ENCODE data around the gene NKX2-1.

The NKX2-1 gene

GRCh38 chr14:36529062-36529461 lies 9.0 kb upstream of the NKX2-1 start:
- H3K4me3 ChIP-seq (ENCODE audit: low read length): no peak overlapping the region
- DNase-seq (ENCODE audit: low read depth): no peak
- no peak for TF ChIP-seq CTCF (conservative IDR thresholded peaks at IDR 0.05; ENCODE audit: low read length)

GRCh38 chr14:36525746-36526099 lies 5.7 kb upstream of the NKX2-1 start:
- no peak for TF ChIP-seq CTCF (conservative IDR thresholded peaks at IDR 0.05; ENCODE audit: low read length)
- no peak overlapping the region for H3K4me3 ChIP-seq (ENCODE audit: low read length)
- no peak for DNase-seq (ENCODE audit: low read depth)

- TF ChIP-seq CTCF (conservative IDR thresholded peaks at IDR 0.05; ENCODE audit: low read length): peak; percentile 42
- DNase-seq (ENCODE audit: low read depth): no peak
- no peak overlapping the region for H3K4me3 ChIP-seq (ENCODE audit: low read length)
Observed at GRCh38 chr14:36524874-36525745, 5.1 kb upstream of the NKX2-1 start.

GRCh38 chr14:36524220-36524837 lies 4.3 kb upstream of the NKX2-1 start:
- no peak for DNase-seq (ENCODE audit: low read depth)
- H3K4me3 ChIP-seq (ENCODE audit: low read length): no peak overlapping the region
- TF ChIP-seq CTCF (conservative IDR thresholded peaks at IDR 0.05; ENCODE audit: low read length): no peak

GRCh38 chr14:36522972-36523715 lies 3.1 kb upstream of the NKX2-1 start:
- DNase-seq (ENCODE audit: low read depth): no peak
- no peak for TF ChIP-seq CTCF (conservative IDR thresholded peaks at IDR 0.05; ENCODE audit: low read length)
- H3K4me3 ChIP-seq (ENCODE audit: low read length): no peak overlapping the region

GRCh38 chr14:36522347-36522971 lies 2.4 kb upstream of the NKX2-1 start:
- TF ChIP-seq CTCF (conservative IDR thresholded peaks at IDR 0.05; ENCODE audit: low read length): no peak
- no peak for DNase-seq (ENCODE audit: low read depth)
- H3K4me3 ChIP-seq (ENCODE audit: low read length): no peak overlapping the region

Measured in AG10803 (cell line).